NCI-H1105 treated with DMSO at 0.1 percent for 48 hours (cell line): ENCODE data around the gene XKR8.

Source experiments
- DNase-seq: peaks from one replicate; lab custom pipeline; 2025; lab: John Stamatoyannopoulos, UW

XKR8 gene, protein sequence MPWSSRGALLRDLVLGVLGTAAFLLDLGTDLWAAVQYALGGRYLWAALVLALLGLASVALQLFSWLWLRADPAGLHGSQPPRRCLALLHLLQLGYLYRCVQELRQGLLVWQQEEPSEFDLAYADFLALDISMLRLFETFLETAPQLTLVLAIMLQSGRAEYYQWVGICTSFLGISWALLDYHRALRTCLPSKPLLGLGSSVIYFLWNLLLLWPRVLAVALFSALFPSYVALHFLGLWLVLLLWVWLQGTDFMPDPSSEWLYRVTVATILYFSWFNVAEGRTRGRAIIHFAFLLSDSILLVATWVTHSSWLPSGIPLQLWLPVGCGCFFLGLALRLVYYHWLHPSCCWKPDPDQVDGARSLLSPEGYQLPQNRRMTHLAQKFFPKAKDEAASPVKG

DNA sequence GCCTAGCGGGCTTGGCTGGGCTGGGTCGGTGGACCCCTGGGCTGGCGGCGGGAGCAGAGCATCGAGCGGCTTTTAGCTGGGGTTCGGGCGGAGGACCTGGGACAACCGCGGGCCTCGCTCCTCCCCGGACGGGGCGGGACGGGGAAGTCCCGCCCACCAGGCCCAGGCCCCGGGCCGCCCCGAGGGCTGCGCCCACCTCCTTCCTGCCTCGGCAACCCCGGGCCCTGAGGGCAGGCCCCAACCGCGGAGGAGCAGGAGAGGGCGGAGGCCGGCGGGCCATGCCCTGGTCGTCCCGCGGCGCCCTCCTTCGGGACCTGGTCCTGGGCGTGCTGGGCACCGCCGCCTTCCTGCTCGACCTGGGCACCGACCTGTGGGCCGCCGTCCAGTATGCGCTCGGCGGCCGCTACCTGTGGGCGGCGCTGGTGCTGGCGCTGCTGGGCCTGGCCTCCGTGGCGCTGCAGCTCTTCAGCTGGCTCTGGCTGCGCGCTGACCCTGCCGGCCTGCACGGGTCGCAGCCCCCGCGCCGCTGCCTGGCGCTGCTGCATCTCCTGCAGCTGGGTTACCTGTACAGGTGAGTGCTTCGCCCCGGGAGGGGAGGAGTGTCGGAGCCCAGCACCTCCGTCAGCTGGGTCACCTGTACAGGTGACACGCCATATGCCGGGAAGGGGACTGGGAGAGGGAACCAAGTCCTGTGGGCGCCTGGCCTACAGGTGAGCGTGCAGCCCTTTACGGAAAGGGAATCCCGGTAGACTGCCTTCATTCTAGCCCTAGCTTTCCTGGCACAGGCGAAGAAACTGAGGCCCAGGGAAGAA is at the start of gene XKR8:
Gene XKR8 (plus strand): TSS at position 182 of the 812 bp plus-strand sequence. CDS start 97 bp downstream, at position 279.
- peak; percentile 54 for DNase-seq

DNA sequence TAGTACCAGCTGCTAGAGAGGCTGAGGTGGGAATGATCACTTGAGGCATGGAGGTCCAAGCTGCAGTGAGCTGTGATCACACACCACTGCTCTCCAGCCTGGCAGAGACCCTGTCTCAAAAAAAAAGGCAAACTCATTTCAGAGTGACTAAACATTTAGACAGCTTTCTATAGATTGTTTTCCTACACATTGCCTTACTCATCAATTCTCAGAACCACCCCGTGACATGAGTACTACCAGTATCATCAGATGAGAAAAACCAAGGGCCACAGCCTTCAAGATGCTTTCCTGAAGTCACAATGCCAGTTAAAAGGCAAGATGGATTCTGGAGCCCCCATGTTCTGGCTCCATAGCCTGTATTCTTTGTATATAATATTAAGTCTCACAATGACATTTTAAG is 47.3 kb upstream of the XKR8 start:
- DNase-seq, result no peak

DNA sequence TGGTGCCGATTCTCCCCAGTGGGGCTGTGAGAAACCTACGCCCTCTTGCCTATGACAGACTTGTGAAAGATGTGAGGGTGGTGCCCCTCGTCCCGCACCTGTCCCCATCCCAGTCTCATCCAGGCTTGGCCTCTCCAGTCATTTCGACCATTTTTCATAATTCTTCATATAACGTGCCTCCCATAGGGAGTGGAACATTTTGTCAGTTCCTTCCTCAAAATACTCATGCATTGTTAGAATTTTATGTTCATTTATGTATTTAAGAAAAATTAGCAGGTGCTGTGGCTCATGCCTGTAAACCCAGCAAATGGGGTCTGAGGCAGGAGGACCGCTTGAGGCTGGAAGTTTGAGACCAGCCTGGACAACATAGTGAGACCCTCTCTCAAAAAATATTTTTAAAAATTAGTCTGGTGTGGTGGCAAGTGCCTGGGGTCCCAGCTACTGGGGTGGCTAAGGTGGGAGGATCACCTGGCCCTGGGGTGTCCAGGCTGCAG is 44.6 kb upstream of the XKR8 start:
- DNase-seq, result no peak

GRCh38 chr1:27922272-27922671 is 37.5 kb upstream of the XKR8 start:
- DNase-seq, result no peak

DNA sequence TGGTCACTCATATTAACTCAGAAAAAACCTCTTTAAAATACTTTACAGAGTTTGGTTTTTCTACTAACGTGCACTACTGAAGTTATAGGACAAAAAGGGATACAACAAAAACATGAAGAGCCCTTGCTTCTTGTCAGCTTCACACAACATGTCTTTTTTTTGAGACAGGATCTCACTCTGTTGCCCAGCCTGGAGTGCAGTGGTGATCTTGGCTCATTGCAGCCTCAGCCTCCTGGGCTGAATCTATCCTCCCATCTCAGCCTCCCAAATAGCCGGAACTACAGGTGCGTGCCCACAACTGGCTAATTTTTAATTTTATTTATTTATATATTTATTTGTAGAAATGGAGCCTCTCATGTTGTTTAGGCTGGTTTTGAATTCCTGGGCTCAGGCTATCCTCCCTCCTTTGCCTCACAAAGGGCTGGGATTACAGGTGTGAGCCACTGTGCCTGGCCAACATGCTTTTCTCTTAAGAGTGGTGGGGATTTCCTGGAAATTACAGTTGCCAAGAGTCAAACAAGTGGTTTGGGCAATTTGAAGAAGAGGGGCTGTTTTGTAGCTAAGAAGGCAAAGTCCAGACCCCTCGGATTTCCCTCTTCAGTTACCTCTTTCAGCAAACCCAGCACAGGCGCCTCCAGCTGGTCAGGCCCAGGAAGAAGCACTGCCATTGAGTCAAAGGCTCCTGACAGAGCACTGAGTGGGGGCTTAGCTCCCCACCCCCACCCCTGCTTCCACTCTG is 31.4 kb upstream of the XKR8 start:
- no peak for DNase-seq

GRCh38 chr1:27931184-27931583 is 28.6 kb upstream of the XKR8 start:
- no peak for DNase-seq

GRCh38 chr1:27931759-27932158 is 28.0 kb upstream of the XKR8 start:
- no peak for DNase-seq

- DNase-seq, result peak; percentile 40
These were observed 24.8 kb upstream of the XKR8 start, which contains the start of gene SMPDL3B for GRCh38 chr1:27934818-27935549. TSS of gene SMPDL3B (plus strand) at chr1:27935000. CDS start at chr1:27935184, 184 bp downstream.

GRCh38 chr1:27935721-27936120 is 24.1 kb upstream of the XKR8 start:
- no peak for DNase-seq

DNA sequence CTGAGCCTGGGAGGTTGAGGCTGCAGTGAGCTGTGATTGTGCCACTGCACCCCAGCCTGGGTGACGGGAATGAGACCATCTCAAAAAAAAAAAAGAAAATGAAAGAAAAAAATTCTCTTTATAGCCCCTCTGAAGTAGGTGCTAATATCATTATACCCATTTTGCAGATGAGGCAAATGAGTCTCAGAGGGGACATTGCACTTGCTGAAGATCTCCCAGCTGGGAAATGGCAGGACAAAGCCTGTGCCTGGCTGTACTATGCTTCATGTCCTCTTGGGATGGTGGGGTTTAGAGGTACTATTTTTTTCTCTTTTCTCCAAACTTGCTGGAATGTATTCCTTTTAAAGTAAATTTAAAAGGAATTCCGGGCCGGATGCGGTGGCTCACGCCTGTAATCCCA is 23.4 kb upstream of the XKR8 start:
- DNase-seq, result no peak

DNA sequence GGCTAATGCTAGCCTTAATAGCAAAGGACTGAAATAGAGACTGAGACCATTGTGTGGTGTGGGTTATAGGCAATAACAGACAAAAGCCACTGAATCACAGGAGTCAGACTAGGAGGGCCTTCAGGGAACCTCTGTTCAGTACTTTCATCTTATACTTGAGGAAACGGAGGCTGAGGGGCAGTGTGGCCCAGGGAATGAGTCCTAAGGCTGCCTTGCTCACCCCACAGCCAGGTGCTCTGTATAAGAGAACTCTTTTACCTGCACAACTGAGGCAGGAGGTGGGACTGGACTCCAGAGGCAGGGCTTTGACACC is 22.3 kb upstream of the XKR8 start:
- DNase-seq, result no peak

DNA sequence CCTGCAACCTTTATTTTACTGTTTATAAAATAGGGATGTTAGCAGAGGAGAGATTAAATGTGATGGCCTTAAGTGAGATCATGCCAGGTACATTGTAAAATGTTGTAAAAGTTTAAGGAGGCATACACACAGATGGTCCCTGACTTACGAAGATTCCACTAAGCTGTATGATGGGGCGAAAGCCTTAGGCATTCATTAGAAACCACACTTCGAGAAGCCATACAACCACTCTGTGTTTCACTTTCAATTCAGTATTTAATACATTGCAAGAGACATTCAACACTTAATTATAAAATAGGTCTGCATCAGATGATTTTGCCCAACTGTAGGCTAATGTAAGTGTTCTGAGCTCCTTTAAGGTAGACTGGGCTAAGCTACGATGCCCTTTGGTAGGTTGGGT is 21.3 kb upstream of the XKR8 start:
- no peak for DNase-seq

DNA sequence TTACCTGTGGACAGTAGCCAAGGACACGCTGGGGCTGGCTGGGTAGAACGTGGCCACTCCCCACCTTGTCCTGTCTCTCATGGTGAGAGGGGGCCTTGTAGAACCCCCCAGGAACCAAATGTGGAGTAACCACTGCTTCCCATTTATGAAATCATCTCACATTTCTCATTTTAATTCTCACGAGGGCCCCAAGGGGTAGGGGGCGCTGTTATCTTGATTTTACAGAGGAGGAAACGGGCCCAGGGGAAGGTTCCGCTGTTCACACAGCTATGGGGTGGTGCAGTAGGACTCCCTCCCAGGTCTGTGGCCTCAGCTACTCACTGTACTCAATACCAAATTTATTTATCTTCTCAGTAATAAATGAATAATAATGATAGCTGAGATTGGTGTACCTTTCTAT is 19.5 kb upstream of the XKR8 start:
- DNase-seq, result no peak

DNA sequence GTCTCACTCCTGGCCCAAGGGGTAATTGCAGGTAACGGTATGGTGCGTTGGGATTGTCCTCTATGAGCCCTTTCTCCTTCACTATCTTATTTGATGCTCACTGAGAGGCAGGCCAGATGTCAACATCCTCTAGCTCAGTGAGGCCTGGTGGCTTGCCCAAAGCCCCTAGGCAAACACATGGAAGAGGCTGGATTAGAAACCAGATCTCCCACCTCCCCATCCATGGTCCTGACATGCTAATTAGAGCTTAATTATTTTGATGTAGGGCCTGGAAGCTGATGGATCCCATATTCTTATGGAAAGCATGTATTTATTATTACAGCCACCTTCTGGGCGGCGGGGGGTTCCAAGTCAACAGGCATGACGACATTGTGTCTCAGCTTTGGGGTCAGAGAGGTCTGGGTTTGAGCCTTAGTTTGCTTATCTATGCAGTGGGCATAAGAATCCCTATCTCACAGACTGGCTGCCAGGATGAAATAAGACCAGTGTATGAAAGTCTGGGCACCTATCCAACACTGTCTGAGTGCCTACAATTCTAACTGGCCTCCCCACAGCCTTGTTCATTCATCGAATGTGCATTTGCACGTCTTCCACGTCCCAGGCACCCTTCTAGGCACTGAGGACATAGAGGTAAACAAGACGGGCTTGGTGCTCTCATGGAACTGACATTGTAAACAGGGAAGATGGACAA is 18.8 kb upstream of the XKR8 start:
- no peak for DNase-seq

- no peak for DNase-seq
These were observed 17.9 kb upstream of the XKR8 start for GRCh38 chr1:27941671-27942540.

DNA sequence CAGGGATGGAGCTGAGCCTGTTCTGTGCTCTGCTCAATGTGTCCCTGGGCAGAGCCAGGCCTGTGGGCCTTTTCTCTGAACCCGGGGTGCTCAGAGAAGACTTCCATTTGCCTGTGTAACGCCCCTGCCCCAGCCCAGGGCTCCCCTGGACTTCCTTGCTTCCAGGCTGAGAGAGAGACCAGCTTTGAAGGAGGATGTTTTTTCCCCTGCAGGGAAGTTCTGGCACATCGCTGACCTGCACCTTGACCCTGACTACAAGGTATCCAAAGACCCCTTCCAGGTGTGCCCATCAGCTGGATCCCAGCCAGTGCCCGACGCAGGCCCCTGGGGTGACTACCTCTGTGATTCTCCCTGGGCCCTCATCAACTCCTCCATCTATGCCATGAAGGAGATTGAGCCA is 14.8 kb upstream of the XKR8 start:
- no peak for DNase-seq

DNA sequence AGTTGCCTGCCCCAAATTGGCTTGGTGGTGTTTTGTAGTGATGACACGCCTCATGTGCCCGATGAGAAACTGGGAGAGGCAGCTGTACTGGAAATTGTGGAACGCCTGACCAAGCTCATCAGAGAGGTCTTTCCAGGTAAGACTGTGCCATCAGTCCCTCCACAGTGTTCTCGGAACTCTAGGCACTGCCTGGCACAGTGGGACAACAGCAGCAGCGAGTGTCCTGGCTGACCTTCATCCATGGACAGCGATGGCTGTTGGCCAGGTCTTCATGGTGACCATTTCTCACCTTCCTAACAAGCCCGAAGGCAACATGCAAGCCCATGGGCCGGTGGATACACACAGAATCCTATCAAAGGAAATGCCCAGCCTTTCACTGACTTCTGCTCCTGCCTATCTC is 10.7 kb upstream of the XKR8 start:
- DNase-seq, result no peak

- DNase-seq, result no peak
These were observed 8.4 kb upstream of the XKR8 start for GRCh38 chr1:27951396-27951795.

DNA sequence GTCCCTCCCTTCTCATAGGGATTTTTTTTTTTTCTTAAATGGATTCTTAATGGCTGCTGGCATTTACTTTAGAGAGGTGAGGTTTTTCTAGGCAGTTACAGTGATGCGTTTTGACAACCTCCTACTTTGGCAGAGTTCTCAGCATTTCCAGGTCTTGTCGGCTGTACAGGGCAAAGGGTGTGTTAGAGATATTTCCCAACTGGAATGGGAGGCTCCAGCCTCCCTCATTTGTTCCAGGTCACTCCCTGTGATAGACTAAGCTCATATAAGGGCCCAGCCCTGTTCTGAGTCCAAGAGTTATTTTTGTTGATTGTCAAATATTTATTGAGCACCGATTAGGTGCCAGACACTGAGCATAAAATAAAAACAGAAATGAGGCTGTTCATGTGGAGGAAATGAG is 7.6 kb upstream of the XKR8 start:
- DNase-seq, result no peak

DNA sequence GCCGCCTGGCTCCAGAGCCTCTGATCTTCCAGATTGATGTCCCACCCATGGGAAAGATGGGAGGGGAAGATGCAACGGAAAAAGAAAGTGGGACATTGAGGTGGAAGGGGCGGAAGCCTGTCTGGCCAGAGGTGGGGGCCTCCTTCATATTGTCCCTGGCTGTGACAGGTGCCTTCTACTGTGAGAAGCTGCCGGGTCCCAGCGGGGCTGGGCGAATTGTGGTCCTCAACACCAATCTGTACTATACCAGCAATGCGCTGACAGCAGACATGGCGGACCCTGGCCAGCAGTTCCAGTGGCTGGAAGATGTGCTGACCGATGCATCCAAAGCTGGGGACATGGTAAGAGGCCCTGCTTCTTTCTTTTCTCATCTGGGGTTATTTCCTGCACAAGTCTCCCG is 5.6 kb upstream of the XKR8 start:
- DNase-seq, result no peak
